Activated CD8-positive, alpha-beta T cell treated with anti-CD3 and anti-CD28 coated beads for 36 hours (primary cell): Measurements from ENCODE around the gene DIP2A. TPM values are rescaled to one million over a fixed set of nuclear protein-coding genes. Genes with fewer than 3 reads are reported as not detected.

ENCODE experiments used
- ATAC-seq: fragments of 200-7000 bp; cut with Tn5 transposase; one replicate; pipeline ENCODE4 v1.10.0; 2021; ENCODE audit warnings: mild to moderate bottlenecking, moderate library complexity
- CTCF ChIA-PET: fragments of 350-600 bp; sonication (Branson Sonifier 250); formaldehyde crosslinking; loops from one replicate; lab custom pipeline; 2021; ENCODE audit warnings: antibody characterized with exemption; lab: Charles Lee
- POLR2A ChIA-PET: fragments of 350-600 bp; sonication (Branson Sonifier 250); formaldehyde crosslinking; loops from one replicate; lab custom pipeline; 2021; ENCODE audit warnings: antibody characterized with exemption; lab: Charles Lee
- DNase-seq: peaks from one replicate; pipeline ENCODE4 v3.0.0-alpha.2; 2020
- H3K27ac Mint-ChIP-seq: one replicate; pipeline ENCODE4 v1.8.0; 2021; ENCODE audit warnings: mild to moderate bottlenecking, mixed read lengths
- H3K27me3 Mint-ChIP-seq: one replicate; pipeline ENCODE4 v1.8.0; 2021; ENCODE audit warnings: mixed read lengths
- H3K36me3 Mint-ChIP-seq: one replicate; pipeline ENCODE4 v1.8.0; 2021; ENCODE audit warnings: low read depth, mixed read lengths
- H3K4me1 Mint-ChIP-seq: one replicate; pipeline ENCODE4 v1.8.0; 2021; ENCODE audit warnings: low read depth, mixed read lengths
- H3K4me3 Mint-ChIP-seq: one replicate; pipeline ENCODE4 v1.8.0; 2021; ENCODE audit warnings: mild to moderate bottlenecking, moderate library complexity, mixed read lengths
- H3K9me3 Mint-ChIP-seq: one replicate; pipeline ENCODE4 v1.8.0; 2021; ENCODE audit warnings: mixed read lengths
- intact Hi-C: fragments of 100-400 bp; cut with micrococcal nuclease; formaldehyde crosslinking; loops from one replicate; pipeline ENCODE4 v1.10.0; 2022
- total RNA-seq, 2 experiments: library from RNA; stranded (reverse); gene quantifications; one replicate each; pipeline ENCODE4 v1.2.3, GENCODE V29; 2021
- TF ChIP-seq, protein P1 (sequence below): fragments of 200-600 bp; IDR thresholded peaks from one replicate; pipeline ENCODE4 v1.8.0; 2022; ENCODE audit warnings: antibody characterized with exemption, mild to moderate bottlenecking

Gene DIP2A, protein sequence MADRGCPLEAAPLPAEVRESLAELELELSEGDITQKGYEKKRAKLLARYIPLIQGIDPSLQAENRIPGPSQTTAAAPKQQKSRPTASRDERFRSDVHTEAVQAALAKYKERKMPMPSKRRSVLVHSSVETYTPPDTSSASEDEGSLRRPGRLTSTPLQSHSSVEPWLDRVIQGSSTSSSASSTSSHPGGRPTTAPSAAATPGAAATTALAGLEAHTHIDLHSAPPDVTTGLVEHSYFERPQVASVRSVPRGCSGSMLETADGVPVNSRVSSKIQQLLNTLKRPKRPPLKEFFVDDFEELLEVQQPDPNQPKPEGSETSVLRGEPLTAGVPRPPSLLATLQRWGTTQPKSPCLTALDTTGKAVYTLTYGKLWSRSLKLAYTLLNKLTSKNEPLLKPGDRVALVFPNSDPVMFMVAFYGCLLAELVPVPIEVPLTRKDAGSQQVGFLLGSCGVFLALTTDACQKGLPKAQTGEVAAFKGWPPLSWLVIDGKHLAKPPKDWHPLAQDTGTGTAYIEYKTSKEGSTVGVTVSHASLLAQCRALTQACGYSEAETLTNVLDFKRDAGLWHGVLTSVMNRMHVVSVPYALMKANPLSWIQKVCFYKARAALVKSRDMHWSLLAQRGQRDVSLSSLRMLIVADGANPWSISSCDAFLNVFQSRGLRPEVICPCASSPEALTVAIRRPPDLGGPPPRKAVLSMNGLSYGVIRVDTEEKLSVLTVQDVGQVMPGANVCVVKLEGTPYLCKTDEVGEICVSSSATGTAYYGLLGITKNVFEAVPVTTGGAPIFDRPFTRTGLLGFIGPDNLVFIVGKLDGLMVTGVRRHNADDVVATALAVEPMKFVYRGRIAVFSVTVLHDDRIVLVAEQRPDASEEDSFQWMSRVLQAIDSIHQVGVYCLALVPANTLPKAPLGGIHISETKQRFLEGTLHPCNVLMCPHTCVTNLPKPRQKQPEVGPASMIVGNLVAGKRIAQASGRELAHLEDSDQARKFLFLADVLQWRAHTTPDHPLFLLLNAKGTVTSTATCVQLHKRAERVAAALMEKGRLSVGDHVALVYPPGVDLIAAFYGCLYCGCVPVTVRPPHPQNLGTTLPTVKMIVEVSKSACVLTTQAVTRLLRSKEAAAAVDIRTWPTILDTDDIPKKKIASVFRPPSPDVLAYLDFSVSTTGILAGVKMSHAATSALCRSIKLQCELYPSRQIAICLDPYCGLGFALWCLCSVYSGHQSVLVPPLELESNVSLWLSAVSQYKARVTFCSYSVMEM (N-terminal part only)
- 10 to 100 TPM; 30.9 to 34.1 TPM for total RNA-seq

DNA sequence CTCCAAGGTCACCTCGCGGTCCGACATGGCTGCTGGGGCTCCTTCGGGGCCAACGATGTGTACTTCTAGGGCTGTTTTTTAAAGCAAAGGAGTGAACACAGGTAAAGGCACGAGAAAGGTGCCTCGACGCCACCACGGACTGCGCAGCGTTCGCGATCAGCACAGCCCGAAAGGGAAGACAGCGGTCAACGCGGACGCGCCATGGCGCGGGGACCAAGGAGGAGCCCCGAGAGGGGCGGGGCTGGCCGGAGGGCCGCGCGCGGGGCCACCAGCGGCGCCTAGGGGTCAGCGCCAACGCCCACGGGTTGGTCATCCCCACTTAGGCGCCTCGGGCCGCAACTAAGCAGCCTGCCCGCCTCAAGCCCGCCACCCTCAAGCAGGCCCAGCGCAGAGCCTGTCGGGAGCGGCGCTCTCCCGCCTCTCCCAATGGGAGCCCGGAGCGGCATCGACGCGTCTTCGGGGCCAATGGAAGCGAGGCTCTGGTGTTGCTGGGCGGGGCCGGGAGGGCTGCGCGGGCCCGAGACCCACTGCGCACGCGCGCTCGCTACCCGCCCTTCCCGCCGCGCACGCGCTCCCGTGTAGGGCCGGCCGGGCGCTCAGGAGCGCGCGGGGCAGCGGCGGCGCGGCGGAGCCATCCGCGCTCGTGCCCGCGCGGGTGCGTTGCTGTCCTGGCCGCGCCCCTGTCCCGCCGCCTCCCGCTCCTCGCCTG, at the start of gene DIP2A:
Gene DIP2A (plus strand): TSS at position 577 of the 709 bp plus-strand sequence. CDS start 241 bp downstream, outside the sequence.
- POLR2A ChIA-PET: interaction anchor here (0.6 to 5.2 kb wide), 16 partner anchors 9 to 177 kb away, joined by 3 to 18 read pairs (median 4); partner anchors contain the start of gene PRMT2
- DNase-seq (peak; percentile 93), ATAC-seq (peak; percentile 98)
- Mint-ChIP-seq H3K4me3 (peak within 1 kb of the TSS; percentile 94), H3K27me3 (no peaks in the 10 kb centered on the region), H3K27ac (peak within 1 kb of the TSS; percentile 95), H3K36me3 (peaks cover 35% of the 10 kb centered on the region), H3K9me3 (no peaks in the 10 kb centered on the region), H3K4me1 (peaks cover 31% of the 10 kb centered on the region)
- TF ChIP-seq, protein P1, sequence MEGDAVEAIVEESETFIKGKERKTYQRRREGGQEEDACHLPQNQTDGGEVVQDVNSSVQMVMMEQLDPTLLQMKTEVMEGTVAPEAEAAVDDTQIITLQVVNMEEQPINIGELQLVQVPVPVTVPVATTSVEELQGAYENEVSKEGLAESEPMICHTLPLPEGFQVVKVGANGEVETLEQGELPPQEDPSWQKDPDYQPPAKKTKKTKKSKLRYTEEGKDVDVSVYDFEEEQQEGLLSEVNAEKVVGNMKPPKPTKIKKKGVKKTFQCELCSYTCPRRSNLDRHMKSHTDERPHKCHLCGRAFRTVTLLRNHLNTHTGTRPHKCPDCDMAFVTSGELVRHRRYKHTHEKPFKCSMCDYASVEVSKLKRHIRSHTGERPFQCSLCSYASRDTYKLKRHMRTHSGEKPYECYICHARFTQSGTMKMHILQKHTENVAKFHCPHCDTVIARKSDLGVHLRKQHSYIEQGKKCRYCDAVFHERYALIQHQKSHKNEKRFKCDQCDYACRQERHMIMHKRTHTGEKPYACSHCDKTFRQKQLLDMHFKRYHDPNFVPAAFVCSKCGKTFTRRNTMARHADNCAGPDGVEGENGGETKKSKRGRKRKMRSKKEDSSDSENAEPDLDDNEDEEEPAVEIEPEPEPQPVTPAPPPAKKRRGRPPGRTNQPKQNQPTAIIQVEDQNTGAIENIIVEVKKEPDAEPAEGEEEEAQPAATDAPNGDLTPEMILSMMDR: no peak
- intact Hi-C loops: no loop called here
- CTCF ChIA-PET: interaction anchor here (1.0 to 2.1 kb wide), 2 partner anchors 132 to 181 kb away, joined by 3 to 6 read pairs; a partner anchor contains a TSS

DNA sequence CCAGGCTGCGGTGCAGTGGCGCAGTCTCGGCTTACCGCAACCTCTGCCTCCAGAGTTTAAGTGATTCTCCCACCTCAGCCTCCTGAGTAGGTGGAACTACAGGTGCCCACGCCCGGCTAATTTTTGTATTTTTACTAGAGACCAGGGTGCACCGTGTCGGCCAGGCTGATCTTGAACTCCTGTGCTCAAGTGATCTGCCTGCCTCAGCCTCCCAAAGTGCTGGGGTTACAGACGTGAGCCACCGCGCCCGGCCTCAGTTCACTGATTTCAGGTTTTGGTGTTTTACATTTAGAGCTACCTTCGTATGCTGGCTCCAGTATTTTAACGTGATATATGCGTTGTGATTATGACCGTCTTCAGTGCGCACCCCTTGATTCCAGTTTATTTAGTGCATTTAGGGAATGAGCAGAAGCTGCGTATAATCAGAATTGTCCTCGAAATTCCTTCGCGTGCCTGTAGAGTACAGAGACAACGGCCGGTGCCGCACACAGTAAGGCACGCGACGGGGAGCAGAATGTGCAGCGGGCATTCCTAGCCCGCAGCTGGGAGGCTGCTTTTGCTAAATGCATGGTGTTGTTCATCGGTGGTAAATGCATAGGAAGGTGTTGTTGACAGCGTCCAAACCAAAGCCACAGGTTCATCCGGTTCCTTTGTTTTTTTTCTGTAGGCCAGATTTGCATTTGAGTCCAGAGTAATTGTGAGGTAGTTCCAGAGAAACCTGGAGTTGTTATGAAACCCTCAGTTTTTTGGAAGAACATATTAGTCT, 48.9 kb upstream of the DIP2A start:
- intact Hi-C loops: no loop called here
- H3K9me3 Mint-ChIP-seq: no peaks in the 10 kb centered on the region
- peaks cover 12% of the 10 kb centered on the region for H3K36me3 Mint-ChIP-seq
- no peaks in the 10 kb centered on the region for H3K27me3 Mint-ChIP-seq
- no peak overlapping the region for H3K27ac Mint-ChIP-seq
- H3K4me3 Mint-ChIP-seq: no peak overlapping the region
- no peak for ATAC-seq
- no peak for DNase-seq
- CTCF ChIA-PET: no interaction called here
- POLR2A ChIA-PET: no interaction called here
- no peaks in the 10 kb centered on the region for H3K4me1 Mint-ChIP-seq
- TF ChIP-seq, protein P1: no peak

DNA sequence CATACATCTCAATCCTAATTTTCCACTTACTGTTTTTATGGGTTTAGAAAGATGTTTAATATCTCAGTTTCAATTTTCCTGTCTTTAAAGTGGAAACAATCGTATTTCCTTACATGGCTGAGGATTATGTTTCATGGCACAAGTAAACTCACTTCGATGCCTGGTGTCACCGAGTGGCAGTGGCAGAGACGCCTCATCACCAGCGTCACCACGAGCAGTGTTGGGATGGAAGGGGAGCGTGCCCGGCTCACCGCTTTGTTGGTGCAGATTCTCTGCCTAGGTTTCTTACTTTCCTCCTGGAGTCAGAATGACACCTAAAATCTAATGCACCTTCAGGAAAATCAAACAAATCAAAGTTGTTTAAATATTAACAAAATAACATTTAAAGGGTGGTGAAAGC, 48.2 kb upstream of the DIP2A start:
- intact Hi-C loops: no loop called here
- no peaks in the 10 kb centered on the region for H3K9me3 Mint-ChIP-seq
- H3K27me3 Mint-ChIP-seq: no peaks in the 10 kb centered on the region
- DNase-seq (no peak), ATAC-seq (no peak)
- ChIA-PET POLR2A (interaction anchor here (1.3 kb wide), 1 partner anchor 14 kb away, joined by 3 read pairs; no protein-coding TSS in a partner anchor), CTCF (interaction anchor here (1.0 kb wide), 1 partner anchor 16 kb away, joined by 4 read pairs; no protein-coding TSS in a partner anchor)
- no peaks in the 10 kb centered on the region for H3K4me1 Mint-ChIP-seq
- peaks cover 15% of the 10 kb centered on the region for H3K36me3 Mint-ChIP-seq
- H3K4me3 Mint-ChIP-seq: no peak overlapping the region
- TF ChIP-seq, protein P1: no peak
- H3K27ac Mint-ChIP-seq: no peak overlapping the region

DNA sequence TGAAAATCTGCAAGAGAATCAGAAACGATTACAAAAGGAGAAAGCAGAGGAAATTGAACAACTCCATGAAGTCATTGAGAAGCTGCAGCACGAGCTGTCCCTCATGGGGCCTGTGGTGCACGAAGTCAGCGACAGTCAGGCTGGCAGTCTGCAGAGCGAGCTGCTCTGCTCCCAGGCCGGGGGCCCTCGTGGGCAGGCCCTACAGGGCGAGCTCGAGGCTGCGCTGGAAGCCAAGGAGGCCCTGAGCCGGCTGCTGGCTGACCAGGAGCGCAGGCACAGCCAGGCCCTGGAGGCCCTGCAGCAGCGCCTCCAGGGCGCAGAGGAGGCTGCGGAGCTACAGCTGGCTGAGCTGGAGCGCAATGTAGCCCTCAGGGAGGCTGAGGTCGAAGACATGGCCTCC, 47.5 kb upstream of the DIP2A start:
- POLR2A ChIA-PET: interaction anchor here (1.3 kb wide), 1 partner anchor 13 kb away, joined by 3 read pairs; no protein-coding TSS in a partner anchor
- no peak for ATAC-seq

More for the DNA sequence above, 47.5 kb upstream of the DIP2A start:
- no peak for DNase-seq
- intact Hi-C loops: no loop called here
- Mint-ChIP-seq H3K9me3 (no peaks in the 10 kb centered on the region), H3K27me3 (no peaks in the 10 kb centered on the region), H3K4me1 (no peaks in the 10 kb centered on the region), H3K4me3 (no peak overlapping the region), H3K36me3 (peaks cover 20% of the 10 kb centered on the region), H3K27ac (no peak overlapping the region)
- TF ChIP-seq, protein P1: no peak
- CTCF ChIA-PET: interaction anchor here (1.0 kb wide), 1 partner anchor 17 kb away, joined by 4 read pairs; no protein-coding TSS in a partner anchor
